Epidermal melanocyte (primary cell): ENCODE results near the gene DNAI1.

ENCODE experiments used
- DNase-seq: peaks from one replicate; pipeline ENCODE4 v3.0.0; 2011; ENCODE audit warnings: low spot score; ENCODE audit not compliant: insufficient read length

Gene DNAI1

GRCh38 chr9:34541540-34541939, 82.9 kb downstream of the DNAI1 start:
- DNase-seq, result no peak

- no peak for DNase-seq
Measured at GRCh38 chr9:34544035-34544434, 85.4 kb downstream of the DNAI1 start.

- DNase-seq, result no peak
Measured at GRCh38 chr9:34545497-34545896, 86.9 kb downstream of the DNAI1 start.

GRCh38 chr9:34546102-34546833, 87.7 kb downstream of the DNAI1 start:
- DNase-seq, result no peak

GRCh38 chr9:34546834-34547827, 88.5 kb downstream of the DNAI1 start:
- DNase-seq, result no peak

- DNase-seq, result peak; percentile 91
Measured at GRCh38 chr9:34547960-34548611, 89.5 kb downstream of the DNAI1 start.

GRCh38 chr9:34549407-34549732, 90.8 kb downstream of the DNAI1 start:
- no peak for DNase-seq

GRCh38 chr9:34550016-34550680, 91.5 kb downstream of the DNAI1 start:
- no peak for DNase-seq

GRCh38 chr9:34550681-34551270, 92.2 kb downstream of the DNAI1 start:
- no peak for DNase-seq

GRCh38 chr9:34551751-34552605, 93.4 kb downstream of the DNAI1 start:
- DNase-seq, result no peak

- DNase-seq, result no peak
Measured at GRCh38 chr9:34552606-34552981, 94.0 kb downstream of the DNAI1 start.

- DNase-seq, result no peak
Measured at GRCh38 chr9:34552986-34553385, 94.4 kb downstream of the DNAI1 start.

GRCh38 chr9:34553511-34554021, 95.0 kb downstream of the DNAI1 start:
- no peak for DNase-seq

- DNase-seq, result no peak
Measured at GRCh38 chr9:34554211-34555001, 95.8 kb downstream of the DNAI1 start.

GRCh38 chr9:34555002-34555348, 96.4 kb downstream of the DNAI1 start:
- DNase-seq, result no peak

GRCh38 chr9:34555500-34555899, 96.9 kb downstream of the DNAI1 start:
- DNase-seq, result no peak

- DNase-seq, result no peak
Measured at GRCh38 chr9:34555936-34556525, 97.4 kb downstream of the DNAI1 start.

GRCh38 chr9:34556949-34557348, 98.3 kb downstream of the DNAI1 start:
- no peak for DNase-seq
